Measurements from ENCODE around the gene TGFBR2.

- no peak for TF ChIP-seq CTCF (IDR thresholded peaks at IDR 0.05; ENCODE audit: poor library complexity)
- no peak for TF ChIP-seq EZH2 (IDR thresholded peaks at IDR 0.05; ENCODE audit: borderline replicate concordance)
Observed at GRCh38 chr3:30654269-30654668, 47.9 kb downstream of the TGFBR2 start.
